HG03095 (cell line): Measurements from ENCODE around the gene WWOX.

Experiments used
- ATAC-seq: cut with Tn5 transposase; IDR thresholded peaks from one replicate; pipeline ENCODE4 v1.9.1; 2021; ENCODE audit warnings: moderate library complexity; ENCODE audit not compliant: unreplicated experiment

Gene WWOX

GRCh38 chr16:78957317-78958100, 858.1 kb downstream of the WWOX start:
- no peak for ATAC-seq

- ATAC-seq: peak; percentile 41
Observed at GRCh38 chr16:78961464-78961863, 862.0 kb downstream of the WWOX start.

GRCh38 chr16:78962457-78962929, 863.0 kb downstream of the WWOX start:
- ATAC-seq: peak; percentile 96

- ATAC-seq: no peak
Observed at GRCh38 chr16:78967948-78968347, 868.5 kb downstream of the WWOX start.

GRCh38 chr16:78969721-78970120, 870.3 kb downstream of the WWOX start:
- no peak for ATAC-seq

GRCh38 chr16:78970650-78971049, 871.2 kb downstream of the WWOX start:
- ATAC-seq: no peak

GRCh38 chr16:78972006-78972405, 872.6 kb downstream of the WWOX start:
- ATAC-seq: no peak

- no peak for ATAC-seq
Observed at GRCh38 chr16:78972986-78973385, 873.5 kb downstream of the WWOX start.

GRCh38 chr16:78976212-78976611, 876.8 kb downstream of the WWOX start:
- ATAC-seq: no peak

GRCh38 chr16:78980825-78981224, 881.4 kb downstream of the WWOX start:
- no peak for ATAC-seq

GRCh38 chr16:78982096-78982744, 882.8 kb downstream of the WWOX start:
- ATAC-seq: no peak

GRCh38 chr16:78984324-78984723, 884.9 kb downstream of the WWOX start:
- no peak for ATAC-seq

GRCh38 chr16:78984887-78985464, 885.5 kb downstream of the WWOX start:
- no peak for ATAC-seq

GRCh38 chr16:78985716-78986605, 886.5 kb downstream of the WWOX start:
- no peak for ATAC-seq

- ATAC-seq: no peak
Observed at GRCh38 chr16:78987666-78988065, 888.2 kb downstream of the WWOX start.

GRCh38 chr16:78988361-78988969, 889.0 kb downstream of the WWOX start:
- ATAC-seq: no peak

GRCh38 chr16:78990309-78990701, 890.9 kb downstream of the WWOX start:
- ATAC-seq: no peak

GRCh38 chr16:78992001-78992400, 892.5 kb downstream of the WWOX start:
- no peak for ATAC-seq

- no peak for ATAC-seq
Observed at GRCh38 chr16:78993346-78993745, 893.9 kb downstream of the WWOX start.

- no peak for ATAC-seq
Observed at GRCh38 chr16:78994135-78994745, 894.8 kb downstream of the WWOX start.
